ENCODE measurements around the gene ADGRG7. TPM values are rescaled to one million over a fixed set of nuclear protein-coding genes. Genes with fewer than 3 reads are reported as not detected.

ADGRG7 gene
- total and polyA plus RNA-seq, 8 donors = 0.12 TPM; not detected in 7

DNA sequence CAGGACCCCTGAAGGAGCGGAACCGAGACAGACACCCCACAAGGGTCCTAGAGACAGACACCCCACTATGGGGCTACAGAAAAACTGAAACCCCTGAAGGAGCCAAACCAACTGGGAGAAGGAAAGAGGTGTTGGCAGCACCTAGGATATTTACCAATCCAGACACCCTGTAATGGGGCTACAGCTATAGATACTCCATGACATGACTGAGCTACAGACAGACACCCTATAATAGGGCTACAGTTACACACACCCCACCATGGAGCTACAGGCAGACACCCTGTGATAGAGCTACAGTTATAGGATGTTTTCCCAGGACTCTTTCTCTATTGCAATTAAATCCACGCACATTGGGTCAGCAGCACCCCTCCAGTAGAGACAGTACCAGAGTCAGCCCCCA lies 22.6 kb upstream of the ADGRG7 start:
- intact Hi-C loops (cut with DNase I) = loop anchor here in 2 of 3 donors (5.0 to 10.0 kb wide), 2 partner anchors 122 to 125 kb away; no protein-coding TSS in a partner anchor
- Histone ChIP-seq H3K27me3 (no peaks in the 10 kb centered on the region), H3K9me3 (no peaks in the 10 kb centered on the region), H3K36me3 (no peaks in the 10 kb centered on the region), H3K4me1 (peaks cover 0 to 5% (median 0%) of the 10 kb centered on the region in 3 donors), H3K4me3 (no peak overlapping the region), H3K27ac (no peak overlapping the region)
- 79 to 97% methylated on average over 3 of the region's 3 CpGs for WGBS, 2 donors
- ATAC-seq (no peak), FAIRE-seq (no peak), DNase-seq (no peak)
- TF ChIP-seq, protein P1, sequence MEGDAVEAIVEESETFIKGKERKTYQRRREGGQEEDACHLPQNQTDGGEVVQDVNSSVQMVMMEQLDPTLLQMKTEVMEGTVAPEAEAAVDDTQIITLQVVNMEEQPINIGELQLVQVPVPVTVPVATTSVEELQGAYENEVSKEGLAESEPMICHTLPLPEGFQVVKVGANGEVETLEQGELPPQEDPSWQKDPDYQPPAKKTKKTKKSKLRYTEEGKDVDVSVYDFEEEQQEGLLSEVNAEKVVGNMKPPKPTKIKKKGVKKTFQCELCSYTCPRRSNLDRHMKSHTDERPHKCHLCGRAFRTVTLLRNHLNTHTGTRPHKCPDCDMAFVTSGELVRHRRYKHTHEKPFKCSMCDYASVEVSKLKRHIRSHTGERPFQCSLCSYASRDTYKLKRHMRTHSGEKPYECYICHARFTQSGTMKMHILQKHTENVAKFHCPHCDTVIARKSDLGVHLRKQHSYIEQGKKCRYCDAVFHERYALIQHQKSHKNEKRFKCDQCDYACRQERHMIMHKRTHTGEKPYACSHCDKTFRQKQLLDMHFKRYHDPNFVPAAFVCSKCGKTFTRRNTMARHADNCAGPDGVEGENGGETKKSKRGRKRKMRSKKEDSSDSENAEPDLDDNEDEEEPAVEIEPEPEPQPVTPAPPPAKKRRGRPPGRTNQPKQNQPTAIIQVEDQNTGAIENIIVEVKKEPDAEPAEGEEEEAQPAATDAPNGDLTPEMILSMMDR (IDR thresholded peaks at IDR 0.05) = no peak

DNA sequence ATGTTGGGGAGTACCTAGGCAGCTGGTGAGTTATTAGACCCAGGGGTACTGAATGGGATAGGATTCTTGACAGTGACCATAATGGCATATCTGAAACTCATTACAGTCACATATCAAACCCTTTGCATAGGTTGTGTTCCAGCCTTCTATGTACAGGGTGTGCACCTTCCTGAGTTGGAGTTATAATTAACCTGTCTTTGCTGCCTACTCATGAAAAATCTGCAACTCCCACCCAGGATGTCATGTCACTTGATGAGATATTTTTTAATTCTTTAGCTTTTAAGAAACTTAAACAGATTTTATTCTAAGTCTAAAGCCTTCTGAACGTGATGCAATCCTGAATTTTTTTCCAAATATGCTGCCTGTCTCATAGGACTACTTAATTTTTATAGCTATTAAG lies 21.1 kb upstream of the ADGRG7 start:
- Histone ChIP-seq H3K27ac (no peak overlapping the region), H3K4me3 (no peak overlapping the region), H3K36me3 (no peaks in the 10 kb centered on the region), H3K9me3 (no peaks in the 10 kb centered on the region), H3K27me3 (no peaks in the 10 kb centered on the region), H3K4me1 (peaks cover 0 to 5% (median 0%) of the 10 kb centered on the region in 3 donors)
- ATAC-seq (no peak), DNase-seq (no peak), FAIRE-seq (no peak)
- intact Hi-C loops (cut with DNase I) = loop anchor here in 2 of 3 donors (5.0 to 10.0 kb wide), 2 partner anchors 123 to 126 kb away; no protein-coding TSS in a partner anchor
- WGBS, 2 donors = 59 to 71% methylated on average over 1 of the region's 1 CpG
- TF ChIP-seq, protein P1 (IDR thresholded peaks at IDR 0.05) = no peak

DNA sequence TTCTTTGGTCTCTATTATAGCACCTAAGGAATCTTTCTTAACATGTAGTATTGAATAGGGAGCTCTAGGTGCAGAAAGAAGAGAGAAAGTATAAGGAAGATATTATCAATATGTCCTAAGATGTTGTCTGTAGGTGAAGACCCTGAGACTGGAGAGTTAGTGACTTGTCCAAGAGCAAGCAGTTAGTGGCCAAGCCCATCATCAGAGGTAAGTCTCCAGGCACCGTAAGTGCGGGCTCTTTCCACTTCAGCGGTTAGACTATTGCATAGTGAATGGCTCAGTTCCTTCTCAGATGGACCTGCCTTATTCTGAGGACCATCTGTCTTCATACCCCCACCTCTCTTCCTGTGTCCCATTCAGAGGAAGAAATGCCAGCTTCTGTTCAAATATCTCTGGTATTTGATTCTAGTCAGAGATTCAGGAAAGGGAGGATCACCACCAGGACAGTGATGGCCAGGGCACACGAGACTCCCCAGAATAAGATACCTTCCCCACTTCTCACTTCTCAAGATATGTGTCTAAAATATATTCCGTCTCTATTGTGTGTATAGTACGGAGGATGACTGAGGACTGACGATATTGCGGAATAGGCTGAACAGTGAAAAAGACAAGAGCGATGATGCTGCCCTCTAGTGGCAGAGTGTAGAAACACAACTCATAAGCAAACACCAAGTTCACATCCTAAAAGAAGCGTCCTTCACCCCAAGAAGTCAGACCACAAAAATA lies 19.1 kb upstream of the ADGRG7 start:
- FAIRE-seq (peak; percentile 53), DNase-seq (peak in 3 of 6 donors; percentile 32 to 69 (median 35)), ATAC-seq (peak; percentile 77 to 99 (median 94))
- no peak overlapping the region for H3K27ac ChIP-seq
- peaks cover 0 to 5% (median 0%) of the 10 kb centered on the region in 3 donors for H3K4me1 ChIP-seq
- H3K36me3 ChIP-seq = no peaks in the 10 kb centered on the region
- TF ChIP-seq, protein P1 (IDR thresholded peaks at IDR 0.05) = peak; percentile 84 to 89 (median 85)
- 28 to 29% methylated on average over 10 of the region's 10 CpGs for WGBS, 2 donors
- intact Hi-C loops (cut with DNase I) = loop anchor here in 1 of 3 donors (10.0 kb wide), 1 partner anchor 125 kb away; no protein-coding TSS in a partner anchor
- no peaks in the 10 kb centered on the region for H3K9me3 ChIP-seq
- no peaks in the 10 kb centered on the region for H3K27me3 ChIP-seq
- H3K4me3 ChIP-seq = no peak overlapping the region

DNA sequence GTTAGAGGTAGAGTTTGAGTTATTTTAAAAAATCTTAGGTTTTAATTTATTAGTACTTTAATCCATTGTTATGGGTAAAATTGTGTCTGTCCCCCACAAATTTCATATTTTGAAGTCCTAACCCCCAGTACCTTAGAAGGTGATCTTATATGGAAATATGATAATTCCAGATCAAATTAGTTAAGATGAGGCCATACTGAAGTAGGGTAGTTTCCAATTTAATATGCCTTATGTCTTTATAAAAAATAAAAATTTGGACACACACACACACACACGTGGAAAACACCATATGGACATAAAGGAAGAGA lies 18.6 kb upstream of the ADGRG7 start:
- no peak overlapping the region for H3K27ac ChIP-seq
- no peaks in the 10 kb centered on the region for H3K36me3 ChIP-seq
- FAIRE-seq = no peak
- intact Hi-C loops (cut with DNase I) = loop anchor here in 1 of 3 donors (10.0 kb wide), 1 partner anchor 126 kb away; no protein-coding TSS in a partner anchor
- no peak overlapping the region for H3K4me3 ChIP-seq
- H3K9me3 ChIP-seq = no peaks in the 10 kb centered on the region
- 23 to 30% methylated on average over 1 of the region's 1 CpG for WGBS, 2 donors
- DNase-seq = no peak
- TF ChIP-seq, protein P1 (IDR thresholded peaks at IDR 0.05) = no peak
- peaks cover 0 to 5% (median 0%) of the 10 kb centered on the region in 3 donors for H3K4me1 ChIP-seq
- H3K27me3 ChIP-seq = no peaks in the 10 kb centered on the region
- ATAC-seq = no peak

DNA sequence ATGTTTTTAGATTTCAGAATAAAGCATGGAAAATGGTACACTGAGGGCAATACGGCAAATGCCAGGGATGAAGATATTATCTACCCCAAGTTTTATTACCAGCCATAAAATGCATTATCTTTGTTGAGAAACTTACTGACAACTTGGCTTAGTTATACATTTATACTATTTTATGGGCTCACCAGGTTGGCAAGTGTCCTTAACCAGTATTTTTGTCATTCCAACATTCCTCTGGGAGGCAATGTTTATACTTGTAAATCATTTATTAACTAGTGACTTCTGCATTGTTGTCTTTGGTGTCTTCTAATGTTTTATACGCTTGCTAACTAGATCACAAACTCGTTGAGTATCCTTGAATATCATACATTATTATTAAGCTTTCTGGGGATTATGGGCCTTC lies 18.0 kb upstream of the ADGRG7 start:
- H3K9me3 ChIP-seq = no peaks in the 10 kb centered on the region
- ATAC-seq (peak; percentile 16 to 58 (median 46)), DNase-seq (no peak), FAIRE-seq (no peak)
- no peak overlapping the region for H3K4me3 ChIP-seq
- TF ChIP-seq, protein P1 (IDR thresholded peaks at IDR 0.05) = no peak
- WGBS, 2 donors = 28 to 37% methylated on average over 3 of the region's 3 CpGs
- no peak overlapping the region for H3K27ac ChIP-seq
- intact Hi-C loops (cut with DNase I) = loop anchor here in 1 of 3 donors (10.0 kb wide), 1 partner anchor 127 kb away; no protein-coding TSS in a partner anchor
- H3K36me3 ChIP-seq = no peaks in the 10 kb centered on the region
- H3K27me3 ChIP-seq = no peaks in the 10 kb centered on the region
- peaks cover 0 to 5% (median 0%) of the 10 kb centered on the region in 3 donors for H3K4me1 ChIP-seq

Measured in pancreas (tissue), 10 donors.